Measurements from ENCODE around the gene OLFM1. TPM values are rescaled to one million over a fixed set of nuclear protein-coding genes. Genes with fewer than 3 reads are reported as not detected.

Gene OLFM1
- total RNA-seq, 1 experiment from 2014 or later = 3.5 TPM

DNA sequence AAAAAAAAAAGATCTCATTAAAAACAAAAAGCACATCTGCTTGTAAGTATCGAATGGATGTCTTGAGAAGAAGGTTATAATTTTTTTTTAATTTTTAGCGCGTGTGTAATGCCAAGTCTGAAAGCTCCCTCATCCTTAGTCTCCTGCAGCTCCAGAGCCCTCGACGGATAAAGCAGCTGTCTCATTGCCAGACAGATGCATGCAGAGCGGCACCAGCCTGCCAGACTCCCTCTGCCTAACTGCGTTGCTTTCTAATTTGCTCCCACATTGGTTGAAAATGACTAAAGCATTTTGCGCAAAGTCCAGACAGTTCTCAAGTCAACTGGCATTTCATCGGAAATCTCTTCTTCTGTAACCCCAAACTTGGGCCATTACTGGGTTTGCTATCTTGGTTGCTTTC lies 29.4 kb downstream of the OLFM1 start (continued):
- TF ChIP-seq POLR2A (IDR thresholded peaks at IDR 0.05; ENCODE audit: borderline replicate concordance, extremely low read depth, insufficient read depth, insufficient read length) = no peak
- no peak for TF ChIP-seq FOSL1 (IDR thresholded peaks at IDR 0.05; ENCODE audit: low read depth)
- no peak for TF ChIP-seq YY1 (IDR thresholded peaks at IDR 0.05; ENCODE audit: extremely low read depth, insufficient replicate concordance, low read depth, low read length)

DNA sequence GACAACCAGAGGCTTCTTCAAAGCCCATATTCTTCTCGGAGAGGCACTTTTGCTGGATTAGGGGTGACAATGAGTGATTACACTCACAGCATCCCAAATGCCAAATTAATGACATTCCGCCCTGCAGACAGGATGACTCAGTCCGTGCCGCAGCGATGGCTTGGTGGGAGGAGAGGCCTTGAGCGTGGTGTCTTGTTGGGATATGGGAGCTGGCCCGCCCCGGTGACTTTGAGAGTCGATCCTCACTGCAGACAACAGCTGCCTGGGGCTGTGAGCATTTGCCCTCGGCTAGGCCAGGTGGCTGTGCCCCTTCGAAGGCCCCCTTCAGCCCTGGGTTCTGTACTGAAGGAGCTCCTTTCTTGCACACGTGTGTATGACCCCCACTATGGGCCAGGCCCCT lies 29.8 kb downstream of the OLFM1 start:
- TF ChIP-seq MAX (IDR thresholded peaks at IDR 0.05) = no peak
- TF ChIP-seq SIN3A (IDR thresholded peaks at IDR 0.05; ENCODE audit: low read depth) = no peak
- TF ChIP-seq FOSL1 (IDR thresholded peaks at IDR 0.05; ENCODE audit: low read depth) = no peak
- TF ChIP-seq, protein P1, sequence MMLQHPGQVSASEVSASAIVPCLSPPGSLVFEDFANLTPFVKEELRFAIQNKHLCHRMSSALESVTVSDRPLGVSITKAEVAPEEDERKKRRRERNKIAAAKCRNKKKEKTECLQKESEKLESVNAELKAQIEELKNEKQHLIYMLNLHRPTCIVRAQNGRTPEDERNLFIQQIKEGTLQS (IDR thresholded peaks at IDR 0.05) = no peak
- TF ChIP-seq CTCF (IDR thresholded peaks at IDR 0.05 in 2 of 3, conservative IDR thresholded peaks at IDR 0.05 in 1 of 3; ENCODE audit: borderline replicate concordance in 1 of 3, insufficient read depth in 1 of 3, low read depth in 2 of 3, low read length in 2 of 3) = no peak
- no peaks in the 10 kb centered on the region for H3K79me2 ChIP-seq (ENCODE audit: insufficient read depth, low read length)
- intact Hi-C loops (cut with micrococcal nuclease) = no loop called here
- ATAC-seq = peak; percentile 58
- H2AFZ ChIP-seq (ENCODE audit: low read depth, low read length, poor library complexity, severe bottlenecking) = no peak overlapping the region
- no peaks in the 10 kb centered on the region for H3K36me3 ChIP-seq (ENCODE audit: control insufficient read depth in 1 of 2, insufficient read depth in 2 of 2, low read length in 2 of 2)
- no peak for DNase-seq (ENCODE audit: low read depth, low spot score)
- no TSS peak for BruUV-seq (replicated peaks)
- POLR2A ChIA-PET = no interaction called here
- no peak overlapping the region for H3K27ac ChIP-seq (ENCODE audit: low read depth, low read length)
- H3K9me2 ChIP-seq (ENCODE audit: insufficient read depth) = no peaks in the 10 kb centered on the region
- CTCF ChIA-PET = no interaction called here
- H3K4me1 ChIP-seq (ENCODE audit: control insufficient read depth in 1 of 2, insufficient read depth in 2 of 2, low read length in 2 of 2) = peaks cover 0 to 6% of the 10 kb centered on the region in 2 experiments; a peak in 1 of 4 replicates
- no peak overlapping the region for H3K9ac ChIP-seq (ENCODE audit: low read length)
- no peaks in the 10 kb centered on the region for H3K9me3 ChIP-seq (ENCODE audit: control insufficient read depth in 1 of 2, insufficient read depth in 1 of 2, low read depth in 1 of 2, low read length in 2 of 2)
- RAD21 ChIA-PET (ENCODE audit: low non-redundant PET in 1 of 2, low total read pairs in 2 of 2, uncharacterized antibody in 2 of 2, unreplicated experiment in 2 of 2) = no interaction called here
- no peak overlapping the region for H3K4me3 ChIP-seq (replicated peaks in 1 of 2; ENCODE audit: low read depth in 1 of 2, low read length in 2 of 2)
- no peaks in the 10 kb centered on the region for H4K20me1 ChIP-seq (ENCODE audit: insufficient read depth)
- H3K4me2 ChIP-seq (ENCODE audit: low read length) = 0 out of 2 replicates have a peak overlapping the region, but pooled peaks have one; percentile 20
- H3K27me3 ChIP-seq (ENCODE audit: insufficient read depth, low read length) = no peaks in the 10 kb centered on the region
